Fibroblast of peridontal ligament (primary cell): Measurements from ENCODE around the gene FNDC3B.

Experiments
- DNase-seq: peaks from one replicate; pipeline ENCODE4 v3.0.0-alpha.2; 2010; ENCODE audit errors: extremely low read depth

The FNDC3B gene

GRCh38 chr3:172188511-172188910 lies 149.1 kb downstream of the FNDC3B start:
- DNase-seq, result no peak

- DNase-seq, result no peak
Observed at GRCh38 chr3:172189213-172189612, 149.8 kb downstream of the FNDC3B start.

- peak; percentile 53 for DNase-seq
Observed at GRCh38 chr3:172189987-172190603, 150.7 kb downstream of the FNDC3B start.

- no peak for DNase-seq
Observed at GRCh38 chr3:172190980-172191379, 151.6 kb downstream of the FNDC3B start.

GRCh38 chr3:172191629-172192028 lies 152.3 kb downstream of the FNDC3B start:
- no peak for DNase-seq

- no peak for DNase-seq
Observed at GRCh38 chr3:172192830-172193415, 153.5 kb downstream of the FNDC3B start.

- DNase-seq, result no peak
Observed at GRCh38 chr3:172193436-172193835, 154.1 kb downstream of the FNDC3B start.

- DNase-seq, result no peak
Observed at GRCh38 chr3:172194702-172195406, 155.5 kb downstream of the FNDC3B start.

- no peak for DNase-seq
Observed at GRCh38 chr3:172195407-172195754, 156.0 kb downstream of the FNDC3B start.

GRCh38 chr3:172197344-172197743 lies 158.0 kb downstream of the FNDC3B start:
- no peak for DNase-seq

GRCh38 chr3:172198428-172198827 lies 159.1 kb downstream of the FNDC3B start:
- no peak for DNase-seq

GRCh38 chr3:172199850-172200369 lies 160.5 kb downstream of the FNDC3B start:
- DNase-seq, result no peak

GRCh38 chr3:172201136-172201869 lies 161.9 kb downstream of the FNDC3B start:
- DNase-seq, result peak; percentile 93

GRCh38 chr3:172201870-172202236 lies 162.5 kb downstream of the FNDC3B start:
- DNase-seq, result peak; percentile 93

- DNase-seq, result no peak
Observed at GRCh38 chr3:172202797-172203196, 163.4 kb downstream of the FNDC3B start.

- DNase-seq, result no peak
Observed at GRCh38 chr3:172203522-172204258, 164.3 kb downstream of the FNDC3B start.

GRCh38 chr3:172204716-172205115 lies 165.3 kb downstream of the FNDC3B start:
- no peak for DNase-seq

GRCh38 chr3:172208586-172209332 lies 169.4 kb downstream of the FNDC3B start:
- DNase-seq, result no peak

- no peak for DNase-seq
Observed at GRCh38 chr3:172209333-172210321, 170.2 kb downstream of the FNDC3B start.

GRCh38 chr3:172210355-172210754 lies 171.0 kb downstream of the FNDC3B start:
- DNase-seq, result no peak
